CD4-positive, alpha-beta T cell treated with Interleukin-6 for 4 hours (primary cell): ENCODE data around the gene CEBPB.
"Not testable (repeated sequence)": the region's sequence is repeated elsewhere in the genome, so short reads cannot be mapped to it uniquely, and the experiment has no call there.

Source experiments
- DNase-seq: peaks from one replicate; pipeline ENCODE4 v3.0.0-alpha.2; 2020; ENCODE audit warnings: mixed read lengths

Gene CEBPB

GRCh38 chr20:50170549-50171220, 19.9 kb upstream of the CEBPB start:
- DNase-seq, result no peak

GRCh38 chr20:50172347-50173013, 18.1 kb upstream of the CEBPB start:
- no peak for DNase-seq

- no peak for DNase-seq
These were observed 16.2 kb upstream of the CEBPB start for GRCh38 chr20:50174456-50174855.

- no peak for DNase-seq
These were observed 14.4 kb upstream of the CEBPB start for GRCh38 chr20:50175938-50176933.

- not testable (repeated sequence) for DNase-seq
These were observed 12.0 kb upstream of the CEBPB start for GRCh38 chr20:50178672-50179071.

- DNase-seq, result no peak
These were observed 9.3 kb upstream of the CEBPB start for GRCh38 chr20:50181344-50181743.

GRCh38 chr20:50182346-50182745, 8.3 kb upstream of the CEBPB start:
- no peak for DNase-seq

GRCh38 chr20:50185426-50185825, 5.2 kb upstream of the CEBPB start:
- DNase-seq, result no peak

GRCh38 chr20:50186151-50186885, 4.3 kb upstream of the CEBPB start:
- DNase-seq, result peak; percentile 92

GRCh38 chr20:50186987-50187402, 3.6 kb upstream of the CEBPB start:
- DNase-seq, result no peak

- no peak for DNase-seq
These were observed 3.1 kb upstream of the CEBPB start for GRCh38 chr20:50187403-50188051.

GRCh38 chr20:50188287-50188688, 2.3 kb upstream of the CEBPB start:
- DNase-seq, result no peak

GRCh38 chr20:50188879-50189680, 1.6 kb upstream of the CEBPB start:
- DNase-seq, result no peak

- peak; percentile 60 for DNase-seq
These were observed 864 bp upstream of the CEBPB start for GRCh38 chr20:50189681-50190250.

GRCh38 chr20:50191065-50191543, 474 bp downstream of the CEBPB start:
- peak; percentile 74 for DNase-seq

- peak; percentile 70 for DNase-seq
These were observed 1.1 kb downstream of the CEBPB start for GRCh38 chr20:50191544-50192363.

- peak; percentile 84 for DNase-seq
These were observed 2.0 kb downstream of the CEBPB start for GRCh38 chr20:50192364-50193198.

GRCh38 chr20:50193199-50193835, 2.7 kb downstream of the CEBPB start:
- no peak for DNase-seq
